K562 (cell line): ENCODE results near the gene CCDC9. TPM values are rescaled to one million over a fixed set of nuclear protein-coding genes. Genes with fewer than 3 reads are reported as not detected.
A peak's percentile ranks its signal among the peaks of the same experiment; 100 is the strongest.

ENCODE experiments used
- CCNT2 ChIP-seq: IDR thresholded peaks from 2 replicates; pipeline ENCODE4 v1.6.1; 2011; ENCODE audit warnings: borderline replicate concordance, low read depth, mild to moderate bottlenecking, moderate library complexity, mixed read lengths, low read length; ENCODE audit not compliant: insufficient read length; ENCODE audit errors: extremely low read depth
- DACH1 ChIP-seq: fragments of 450-650 bp; IDR thresholded peaks from 2 replicates; pipeline ENCODE4 v1.6.1; 2018; ENCODE audit not compliant: partially characterized antibody
- IRF2 ChIP-seq: sonication (generic); formaldehyde crosslinking; IDR thresholded peaks from 2 replicates; pipeline ENCODE4 v1.8.1; 2022; ENCODE audit warnings: mild to moderate bottlenecking, missing genetic modification reagents
- KLF6 ChIP-seq: fragments of 250-450 bp; sonication (Bioruptor Pico); IDR thresholded peaks from 2 replicates; pipeline ENCODE4 v1.4.0; 2020; ENCODE audit warnings: mild to moderate bottlenecking, moderate library complexity, borderline replicate concordance
- MYNN ChIP-seq, 2 experiments: sonication (generic); formaldehyde crosslinking in 1 of 2; IDR thresholded peaks; 2 replicates each; pipeline versions ENCODE4 v1.5.0 to v1.6.1; 2016 to 2020; ENCODE audit warnings: antibody characterized with exemption in 1 of 2, missing genetic modification reagents in 1 of 2
- NFATC3 ChIP-seq: fragments of 450-650 bp; IDR thresholded peaks from 2 replicates; pipeline ENCODE4 v1.6.1; 2017; ENCODE audit warnings: mild to moderate bottlenecking
- NFIC ChIP-seq: fragments of 450-650 bp; IDR thresholded peaks from 2 replicates; pipeline ENCODE4 v1.6.1; 2017; ENCODE audit warnings: mild to moderate bottlenecking, inconsistent platforms
- NR2C2 ChIP-seq, 2 experiments: fragments of 200-800 bp in 1 of 2; sonication (Bioruptor generic) in 1 of 2; sonication (generic) in 1 of 2; formaldehyde crosslinking in 1 of 2; IDR thresholded peaks; 2 replicates each; pipeline versions ENCODE4 v1.6.1 to v1.8.0; 2016 to 2022; ENCODE audit warnings: mild to moderate bottlenecking in 1 of 2, missing compliant biosample characterization in 1 of 2, missing genetic modification characterization in 1 of 2, missing genetic modification reagents in 1 of 2
- RFX1 ChIP-seq: fragments of 450-650 bp; IDR thresholded peaks from 2 replicates; pipeline ENCODE4 v1.6.1; 2016; ENCODE audit warnings: mild to moderate bottlenecking, moderate library complexity
- SUPT5H ChIP-seq: fragments of 450-650 bp; IDR thresholded peaks from 2 replicates; pipeline ENCODE4 v1.6.1; 2016
- ZBTB11 ChIP-seq, 3 experiments: fragments of 200-800 bp in 1 of 3; fragments of 250-450 bp in 1 of 3; fragments of 450-650 bp in 1 of 3; sonication (Bioruptor Pico) in 1 of 3; sonication (Bioruptor generic) in 1 of 3; formaldehyde crosslinking in 1 of 3; IDR thresholded peaks; 2 replicates each; pipeline versions ENCODE4 v1.6.1 to v1.8.0; 2016 to 2022; ENCODE audit warnings: mild to moderate bottlenecking in 2 of 3, missing genetic modification characterization in 2 of 3, missing compliant biosample characterization in 1 of 3, moderate library complexity in 1 of 3
- ZNF311 ChIP-seq: fragments of 250-450 bp; sonication (Bioruptor Pico); IDR thresholded peaks from 2 replicates; pipeline ENCODE4 v1.4.0; 2020; ENCODE audit warnings: mild to moderate bottlenecking, moderate library complexity
- polyA plus RNA-seq, 8 experiments: library from polyadenylated mRNA; depleted of rRNA in 4 of 8; stranded (reverse) in 5 of 8; unstranded in 3 of 8; fragments of >200 nt; fragmentation: Nextera tagmentation in 2 of 8; fragmentation: Illumina TruSeq in 1 of 8; extraction: Ambion mirVana in 2 of 8; extraction: Trizol in 1 of 8; gene quantifications; 2 replicates each; pipeline versions ENCODE4 v1.2.1 to v1.2.3, GENCODE V29; 2011 to 2014; ENCODE audit warnings: inconsistent platforms in 1 of 8, missing spikeins in 1 of 8
- total RNA-seq, 7 experiments: library from RNA; depleted of rRNA in 6 of 7; stranded (reverse); fragments of >200 nt in 6 of 7; fragmentation: Illumina TruSeq in 2 of 7; extraction: Trizol in 2 of 7; gene quantifications; 2 replicates each; pipeline versions ENCODE4 v1.2.1 to v1.2.3, GENCODE V29; 2011 to 2021; ENCODE audit warnings: low replicate concordance in 1 of 7
- TF ChIP-seq, protein P1 (sequence below): fragments of 450-650 bp; formaldehyde crosslinking; IDR thresholded peaks from 2 replicates; pipeline ENCODE4 v1.4.0; 2022; ENCODE audit warnings: missing genetic modification characterization
- TF ChIP-seq, protein P2 (sequence below): fragments of 250-450 bp; sonication (Bioruptor Pico); IDR thresholded peaks from 2 replicates; pipeline ENCODE4 v1.5.0; 2020; ENCODE audit warnings: mild to moderate bottlenecking

CCDC9 gene
- total and polyA plus RNA-seq, 9 of the 15 experiments (the other 6 are each of a cell fraction or from before 2014, with no cell fraction given), result 0.23 to 38.6 (median 8.4) TPM

GRCh38 chr19:47226426-47227351 lies 29.6 kb upstream of the CCDC9 start (continued):
- peak; percentile 77; the same call in 1 of the 2 replicates for TF ChIP-seq KLF6
- TF ChIP-seq, protein P1, sequence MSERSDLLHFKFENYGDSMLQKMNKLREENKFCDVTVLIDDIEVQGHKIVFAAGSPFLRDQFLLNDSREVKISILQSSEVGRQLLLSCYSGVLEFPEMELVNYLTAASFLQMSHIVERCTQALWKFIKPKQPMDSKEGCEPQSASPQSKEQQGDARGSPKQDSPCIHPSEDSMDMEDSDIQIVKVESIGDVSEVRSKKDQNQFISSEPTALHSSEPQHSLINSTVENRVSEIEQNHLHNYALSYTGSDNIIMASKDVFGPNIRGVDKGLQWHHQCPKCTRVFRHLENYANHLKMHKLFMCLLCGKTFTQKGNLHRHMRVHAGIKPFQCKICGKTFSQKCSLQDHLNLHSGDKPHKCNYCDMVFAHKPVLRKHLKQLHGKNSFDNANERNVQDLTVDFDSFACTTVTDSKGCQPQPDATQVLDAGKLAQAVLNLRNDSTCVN (CRISPR knock-in tag), result peak; percentile 24; the same call in 1 of the 2 replicates
- TF ChIP-seq DACH1, result no peak
- no peak for TF ChIP-seq NFATC3
- peak; percentile 57; the same call in 1 of the 2 replicates for TF ChIP-seq MYNN (IDR thresholded peaks at IDR 0.05)
- no peak for TF ChIP-seq MYNN (CRISPR knock-in tag; IDR thresholded peaks at IDR 0.05)
- peak; percentile 86 for TF ChIP-seq CCNT2
- 0 out of 6 replicates have a peak, but pooled peaks of 1 of the 3 experiments have one; percentile 13 for TF ChIP-seq ZBTB11 (CRISPR knock-in tag; IDR thresholded peaks at IDR 0.05)
- TF ChIP-seq NFIC, result no peak; the same call in none of the 2 replicates
- no peak for TF ChIP-seq RFX1
- no peak; the same call in 1 of the 2 replicates for TF ChIP-seq ZNF311 (CRISPR knock-in tag)
- TF ChIP-seq IRF2 (CRISPR knock-in tag), result no peak
- no peak for TF ChIP-seq NR2C2 (CRISPR knock-in tag; IDR thresholded peaks at IDR 0.05)
- TF ChIP-seq NR2C2 (tag; IDR thresholded peaks at IDR 0.05), result no peak
- TF ChIP-seq, protein P2, sequence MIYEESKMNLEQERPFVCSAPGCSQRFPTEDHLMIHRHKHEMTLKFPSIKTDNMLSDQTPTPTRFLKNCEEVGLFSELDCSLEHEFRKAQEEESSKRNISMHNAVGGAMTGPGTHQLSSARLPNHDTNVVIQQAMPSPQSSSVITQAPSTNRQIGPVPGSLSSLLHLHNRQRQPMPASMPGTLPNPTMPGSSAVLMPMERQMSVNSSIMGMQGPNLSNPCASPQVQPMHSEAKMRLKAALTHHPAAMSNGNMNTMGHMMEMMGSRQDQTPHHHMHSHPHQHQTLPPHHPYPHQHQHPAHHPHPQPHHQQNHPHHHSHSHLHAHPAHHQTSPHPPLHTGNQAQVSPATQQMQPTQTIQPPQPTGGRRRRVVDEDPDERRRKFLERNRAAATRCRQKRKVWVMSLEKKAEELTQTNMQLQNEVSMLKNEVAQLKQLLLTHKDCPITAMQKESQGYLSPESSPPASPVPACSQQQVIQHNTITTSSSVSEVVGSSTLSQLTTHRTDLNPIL, result no peak; the same call in 1 of the 2 replicates
- peak; percentile 97 for TF ChIP-seq SUPT5H
